ENCODE data around the gene PGLYRP2. TPM values are rescaled to one million over a fixed set of nuclear protein-coding genes. Genes with fewer than 3 reads are reported as not detected.

The PGLYRP2 gene
- total and polyA plus RNA-seq, 9 of the 15 experiments (the other 6 are each of a cell fraction or from before 2014, with no cell fraction given), result not detected

GRCh38 chr19:15452111-15453047, 26.9 kb downstream of the PGLYRP2 start:
- BruUV-seq (replicated peaks), result no TSS peak
- no peaks in the 10 kb centered on the region for H3K36me3 ChIP-seq (ENCODE audit: control insufficient read depth, insufficient read depth, low read length)
- FAIRE-seq (peak; percentile 100), DNase-seq (ENCODE audit: extremely low read depth in 1 of 4, low spot score in 3 of 4) (peak; percentile 94 to 99 (median 98)), ATAC-seq (peak; percentile 93)
- peak overlapping the region; percentile 25 for H3K4me3 ChIP-seq
- H2AFZ ChIP-seq (ENCODE audit: low read depth, low read length), result peak overlapping the region; percentile 92
- 3% methylated on average over 25 of the region's 37 CpGs for WGBS (ENCODE audit: insufficient coverage, low coverage, missing lambda C conversion rate)
- intact Hi-C loops (cut with micrococcal nuclease) (no loop called here), in situ Hi-C loops (cut with MboI) (no loop called here)
- no peaks in the 10 kb centered on the region for H3K79me2 ChIP-seq (ENCODE audit: control insufficient read depth, insufficient read depth, low read length)
- ChIA-PET POLR2A (interaction anchor here (0.5 to 1.6 kb wide), 9 partner anchors 11 to 400 kb away, joined by 3 to 7 read pairs (median 5); no protein-coding TSS in a partner anchor), CTCF (ENCODE audit: low intra/inter-chr PET ratio) (no interaction called here)
- H3K9ac ChIP-seq (ENCODE audit: insufficient read depth in 1 of 2, low read depth in 2 of 2, low read length in 2 of 2), result peak overlapping the region in 1 of 2 experiments; percentile 75; a peak in 2 of 4 replicates
- H3K4me2 ChIP-seq (ENCODE audit: insufficient read depth, low read length), result peak overlapping the region; percentile 86
- no peaks in the 10 kb centered on the region for H3K9me3 ChIP-seq (replicated peaks; ENCODE audit: control insufficient read depth, insufficient read depth, low read depth, low read length)
- H3K27me3 ChIP-seq (ENCODE audit: control insufficient read depth in 2 of 2, insufficient read depth in 2 of 2, low read length in 2 of 2), result peaks cover 0 to 6% of the 10 kb centered on the region in 2 experiments; a peak in 1 of 5 replicates
- 0 out of 2 replicates have a peak, but pooled peaks cover 2% of the 10 kb centered on the region for H4K20me1 ChIP-seq (replicated peaks; ENCODE audit: control insufficient read depth, insufficient read depth, low read length)
- H3K4me1 ChIP-seq (replicated peaks in 1 of 2; ENCODE audit: control insufficient read depth in 2 of 2, insufficient read depth in 2 of 2, low read length in 2 of 2), result peaks cover 29 to 60% of the 10 kb centered on the region in 2 experiments
- no peaks in the 10 kb centered on the region for H3K9me1 ChIP-seq (ENCODE audit: control insufficient read depth, insufficient read depth, low read length)
- H3K27ac ChIP-seq (ENCODE audit: extremely low read depth, low read depth, low read length), result 0 out of 3 replicates have a peak overlapping the region, but pooled peaks have one; percentile 34
- TF ChIP-seq PHF20 (IDR thresholded peaks at IDR 0.05; ENCODE audit: partially characterized antibody) (no peak), HNRNPL (IDR thresholded peaks at IDR 0.05; ENCODE audit: low read depth, low read length) (no peak), ETV5 (CRISPR knock-in tag; IDR thresholded peaks at IDR 0.05; ENCODE audit: low read depth) (no peak), KAT7 (CRISPR knock-in tag; IDR thresholded peaks at IDR 0.05; ENCODE audit: borderline replicate concordance) (0 out of 2 replicates have a peak, but pooled peaks have one; percentile 29), ZNF239 (CRISPR knock-in tag; IDR thresholded peaks at IDR 0.05) (no peak), RBBP5 (IDR thresholded peaks at IDR 0.05; ENCODE audit: borderline replicate concordance, insufficient read depth, low read length, poor library complexity, severe bottlenecking) (no peak), RERE (CRISPR knock-in tag; IDR thresholded peaks at IDR 0.05; ENCODE audit: borderline replicate concordance) (no peak), ARID4B (CRISPR knock-in tag; IDR thresholded peaks at IDR 0.05) (peak; percentile 33; the same call in 1 of the 2 replicates)
- TF ChIP-seq, protein P1, sequence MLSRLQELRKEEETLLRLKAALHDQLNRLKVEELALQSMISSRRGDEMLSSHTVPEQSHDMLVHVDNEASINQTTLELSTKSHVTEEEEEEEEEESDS (CRISPR knock-in tag; IDR thresholded peaks at IDR 0.05), result no peak
